ELR (cell line): ENCODE data around the gene DDOST.

ENCODE experiments used
- DNase-seq: peaks from one replicate; pipeline ENCODE4 v3.0.0-alpha.2; 2015; ENCODE audit warnings: low read depth

Gene DDOST

DNA sequence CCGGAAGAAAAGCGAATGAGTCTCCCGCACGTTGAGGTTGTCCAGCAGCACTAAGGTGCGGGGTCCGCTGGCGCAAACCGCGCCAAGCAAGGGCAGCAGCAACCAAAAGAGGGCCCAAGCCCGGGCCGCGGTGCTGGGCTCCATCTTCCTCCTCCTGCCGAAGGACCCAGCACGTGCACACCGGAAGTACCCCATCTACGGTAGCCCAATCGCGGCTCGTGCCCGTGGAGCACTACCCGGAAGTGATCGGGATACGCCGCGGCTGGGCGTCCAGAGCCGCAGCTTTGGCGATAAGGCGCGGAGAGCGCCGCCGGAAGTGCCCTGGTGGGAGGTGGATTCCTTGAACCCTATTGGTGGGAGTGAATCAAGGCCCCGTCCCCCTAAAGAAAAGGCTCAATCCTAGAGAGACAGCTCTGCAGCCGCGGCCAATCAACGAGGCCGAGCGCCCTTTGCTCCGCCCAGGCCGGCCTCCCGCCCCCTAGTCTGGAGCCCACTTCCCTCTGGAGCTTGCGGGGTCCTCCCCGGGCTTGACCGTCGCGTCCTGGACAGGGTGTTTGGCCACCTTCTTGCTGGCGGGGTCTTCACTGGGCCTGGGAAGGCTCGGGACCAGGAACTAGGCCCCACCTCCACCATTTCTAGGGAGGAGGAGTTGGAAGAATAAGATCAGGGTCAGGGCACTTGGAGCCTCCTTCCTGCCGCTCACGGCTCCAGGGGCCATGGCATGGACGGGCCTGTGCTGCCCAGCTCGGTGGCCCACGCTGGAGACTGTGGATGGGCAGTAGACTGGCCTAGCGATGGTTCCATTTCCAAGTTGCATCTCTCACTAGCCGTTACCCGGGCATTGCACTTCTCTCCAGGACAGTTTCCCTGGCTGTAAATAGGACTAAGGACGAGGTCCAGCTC, at the start of gene DDOST:
TSS of gene DDOST (minus strand) at position 163 of the 903 bp plus-strand sequence. CDS start at position 144, 19 bp downstream.
- peak; percentile 98 for DNase-seq

GRCh38 chr1:20710469-20711284, 49.5 kb upstream of the DDOST start:
- no peak for DNase-seq

- DNase-seq, result no peak
Measured at GRCh38 chr1:20709868-20710267, 48.7 kb upstream of the DDOST start.

GRCh38 chr1:20708891-20709290, 47.7 kb upstream of the DDOST start:
- no peak for DNase-seq

- DNase-seq, result no peak
Measured at GRCh38 chr1:20708057-20708456, 46.9 kb upstream of the DDOST start.

- DNase-seq, result no peak
Measured at GRCh38 chr1:20706841-20707240, 45.7 kb upstream of the DDOST start.

GRCh38 chr1:20705203-20705755, 44.1 kb upstream of the DDOST start:
- no peak for DNase-seq

- DNase-seq, result no peak
Measured at GRCh38 chr1:20704390-20705202, 43.4 kb upstream of the DDOST start.

DNA sequence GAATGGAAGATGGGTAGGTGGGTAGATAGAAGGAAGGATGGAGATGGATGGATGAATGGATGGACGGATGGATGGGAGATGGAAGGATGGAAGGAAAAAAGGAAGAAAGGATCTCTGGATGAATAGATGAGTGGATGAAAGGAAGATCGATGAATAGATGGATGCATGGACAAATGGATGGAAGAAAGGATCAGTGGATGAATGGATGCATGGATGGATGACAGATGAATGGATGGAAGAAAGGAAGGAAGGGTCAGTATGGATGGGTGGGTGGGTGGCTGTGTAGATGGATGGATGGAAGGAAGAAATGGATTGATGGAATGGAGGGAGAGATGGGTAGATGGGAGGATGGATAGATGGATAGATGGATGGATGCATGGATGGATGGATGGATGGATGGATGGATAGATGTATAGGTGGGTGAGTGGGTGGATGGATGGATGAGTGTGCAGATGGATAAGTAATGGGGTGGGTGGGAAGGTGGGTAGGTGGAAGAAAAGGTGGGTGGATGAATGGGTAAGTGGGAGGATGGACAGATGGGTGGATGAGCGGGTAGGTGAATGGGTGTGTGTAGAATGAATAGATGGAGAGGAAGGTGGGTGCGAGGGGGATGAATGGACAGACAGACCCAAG, 42.1 kb upstream of the DDOST start:
- no peak for DNase-seq

GRCh38 chr1:20702416-20702815, 41.2 kb upstream of the DDOST start:
- DNase-seq, result peak; percentile 42

DNA sequence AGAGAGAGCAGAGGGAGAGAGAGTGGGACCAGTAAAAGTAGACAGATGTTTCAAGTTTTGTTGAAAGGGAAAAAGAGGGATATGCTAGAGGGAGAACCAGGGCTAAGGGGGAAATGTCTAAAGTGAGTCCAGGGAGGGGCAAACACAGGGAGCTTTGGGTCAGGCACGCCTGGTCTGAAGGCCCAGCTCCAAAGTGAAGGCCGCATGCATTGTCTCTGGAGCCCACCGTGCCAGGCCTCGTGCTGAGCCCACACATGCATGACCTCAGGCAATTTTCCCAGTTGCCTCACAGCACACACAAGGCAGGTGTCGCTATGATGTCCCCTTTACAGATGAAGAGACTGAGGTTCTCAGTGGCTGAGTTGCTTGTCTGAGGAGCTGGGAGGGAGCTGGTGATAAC, 40.7 kb upstream of the DDOST start:
- DNase-seq, result no peak

DNA sequence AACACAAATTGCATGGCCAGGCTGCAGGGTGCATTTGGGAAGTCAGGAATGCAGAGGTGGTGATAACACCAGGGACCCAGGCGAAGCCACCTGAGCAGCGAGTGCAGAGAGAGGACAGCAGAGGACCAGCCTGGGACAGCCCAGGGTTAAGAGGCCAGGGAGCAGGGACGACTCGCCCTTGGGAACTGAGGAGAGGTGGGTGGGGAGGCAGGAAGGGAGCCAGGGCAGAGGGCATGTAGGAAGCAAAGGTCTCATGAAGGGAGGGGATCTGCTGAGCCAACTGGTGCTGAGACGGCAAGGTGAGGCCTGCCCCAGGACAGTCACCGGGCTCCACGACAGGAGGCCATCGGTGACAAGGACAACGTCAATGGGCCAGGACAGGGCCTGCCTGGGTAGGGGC, 40.3 kb upstream of the DDOST start:
- DNase-seq, result no peak

GRCh38 chr1:20700636-20701215, 39.6 kb upstream of the DDOST start:
- DNase-seq, result peak; percentile 25

DNA sequence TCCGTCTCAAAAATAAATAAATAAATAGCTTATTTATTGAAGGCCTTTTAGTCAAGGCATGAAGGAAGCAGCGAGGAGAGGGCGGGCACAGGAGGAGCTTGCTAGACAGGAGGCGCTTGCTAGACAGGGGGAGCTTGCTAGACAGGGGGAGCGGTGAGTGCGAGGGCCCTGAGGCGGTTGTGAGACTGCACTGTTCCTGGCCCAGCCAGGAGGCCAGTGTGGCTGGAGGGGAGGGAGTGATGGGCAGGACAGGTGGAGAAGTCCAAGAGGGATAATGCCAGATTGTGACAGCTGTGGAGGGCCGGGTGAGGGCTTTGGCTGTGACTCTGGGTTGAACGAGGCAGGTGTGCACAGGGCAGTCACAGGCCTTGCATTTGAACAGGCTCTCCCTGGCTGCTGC, 38.4 kb upstream of the DDOST start:
- DNase-seq, result no peak

DNA sequence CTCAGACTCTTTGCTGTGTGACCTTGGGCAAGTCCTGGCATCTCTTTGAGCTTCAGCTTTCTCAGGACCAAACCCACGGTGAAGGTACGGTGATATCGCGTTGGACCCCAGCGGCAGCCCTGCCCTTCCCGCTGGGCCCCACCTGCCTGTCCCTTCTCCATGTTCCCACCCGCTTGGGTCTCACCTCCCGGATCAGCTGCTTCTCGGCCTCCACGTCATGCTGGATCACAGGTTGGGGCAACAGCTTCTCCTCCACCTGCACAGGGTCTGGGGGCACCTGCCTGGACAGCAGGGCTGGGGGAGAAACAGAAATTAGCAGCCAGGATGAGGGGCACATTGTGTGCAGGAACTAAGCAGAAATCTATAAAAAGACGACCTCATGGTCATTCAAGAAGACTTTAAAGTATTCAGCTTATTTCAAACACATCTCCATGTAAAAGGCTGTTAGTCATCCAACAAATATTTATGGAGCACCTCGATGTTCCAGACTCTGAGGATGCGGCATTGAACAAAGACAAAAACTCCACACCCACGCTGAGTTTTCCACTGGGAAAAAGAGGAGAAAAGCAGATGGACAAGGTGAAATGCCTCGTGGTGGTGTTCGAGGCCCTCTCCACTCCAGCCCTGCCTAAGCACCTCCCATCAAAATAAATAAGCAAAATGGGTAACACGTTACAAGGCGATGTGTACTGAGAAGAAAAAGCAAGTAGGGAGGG, 37.2 kb upstream of the DDOST start:
- peak; percentile 83 for DNase-seq

- no peak for DNase-seq
Measured at GRCh38 chr1:20697563-20697962, 36.4 kb upstream of the DDOST start.

DNA sequence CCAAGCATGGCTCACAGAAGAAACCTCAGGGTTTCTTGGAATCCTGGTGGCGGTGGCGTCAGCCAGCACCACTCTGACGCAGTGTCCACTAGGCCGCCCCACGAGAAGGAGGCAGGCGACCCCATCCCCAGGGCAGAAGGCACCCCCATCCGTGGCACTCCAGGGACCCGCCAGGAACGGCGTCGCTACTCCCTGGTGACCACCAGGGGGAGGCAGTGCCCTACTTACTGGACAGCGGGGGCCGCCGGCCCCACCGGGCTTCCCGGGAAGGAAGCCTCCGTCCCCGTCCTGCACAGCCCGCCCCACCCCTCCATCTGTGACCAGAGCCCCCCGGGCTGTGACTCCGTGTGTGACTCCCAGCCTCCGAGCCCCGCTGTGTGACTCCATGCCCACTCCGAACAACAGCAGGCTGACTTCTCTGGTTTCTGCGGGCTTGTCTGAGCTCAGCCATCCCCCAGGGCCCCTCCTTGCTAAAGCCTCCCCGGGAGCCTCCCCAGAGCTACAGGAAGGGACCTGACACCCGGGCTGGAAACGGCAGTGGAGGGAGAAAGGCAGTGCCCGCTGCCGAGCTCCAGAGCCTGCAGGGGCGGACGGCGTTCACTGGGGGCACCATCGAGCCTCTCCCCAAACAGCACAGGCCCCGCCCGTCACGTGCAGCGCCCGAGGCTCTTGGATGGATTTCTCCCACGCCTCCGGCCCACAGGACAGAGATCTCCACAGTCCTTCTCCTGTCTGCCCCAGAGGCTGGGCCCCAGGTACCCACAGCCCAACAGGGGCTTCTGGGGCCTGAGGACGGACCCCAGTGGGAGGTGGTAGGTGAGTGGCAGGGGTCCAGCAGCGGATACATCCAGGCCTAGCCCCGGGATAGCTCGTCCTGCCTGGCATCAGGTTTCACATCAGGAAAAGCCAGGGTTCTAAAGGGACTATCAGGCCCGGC, 35.5 kb upstream of the DDOST start:
- peak; percentile 95 for DNase-seq

DNA sequence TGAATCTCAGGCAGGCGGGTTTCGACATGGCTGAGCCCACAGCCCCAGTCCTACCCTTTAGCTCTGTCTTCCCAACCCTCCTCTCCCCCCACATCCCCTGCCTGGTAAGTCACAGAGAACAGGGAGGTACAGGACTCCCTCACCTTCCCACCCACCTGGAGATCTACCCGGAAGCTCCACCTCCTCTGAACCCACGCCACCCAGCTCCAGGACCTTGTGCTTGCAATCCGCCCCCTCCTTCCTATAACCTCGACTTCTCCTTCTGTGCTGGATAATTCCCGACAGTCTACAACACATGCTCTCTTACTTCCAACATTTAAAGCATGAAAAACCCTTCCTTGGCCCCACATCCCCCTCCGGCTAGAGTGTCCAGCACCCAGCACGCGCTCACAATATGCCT, 34.3 kb upstream of the DDOST start:
- no peak for DNase-seq

DNA sequence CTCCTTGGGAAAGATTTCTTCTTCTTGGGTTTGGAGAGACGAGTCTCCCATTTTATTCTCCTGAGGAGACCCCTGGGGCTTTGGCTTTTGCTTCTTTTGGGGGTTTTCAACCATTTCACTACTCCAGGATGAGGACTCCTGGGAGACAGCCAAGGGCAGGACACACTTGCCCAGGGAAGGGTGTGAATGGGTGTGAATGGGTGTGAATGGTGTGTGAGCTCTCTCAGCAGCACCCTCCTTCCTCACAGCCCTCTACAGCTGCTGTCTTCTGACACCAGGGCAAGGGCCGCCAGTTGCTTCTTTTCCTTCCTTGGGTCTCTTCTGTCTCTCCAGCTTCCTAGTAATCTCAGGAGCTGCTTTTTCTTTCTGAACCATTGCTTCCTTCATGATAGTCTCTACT, 32.5 kb upstream of the DDOST start:
- DNase-seq, result no peak
